ENCODE measurements around the gene INPP5D. TPM values are rescaled to one million over a fixed set of nuclear protein-coding genes. Genes with fewer than 3 reads are reported as not detected.

The INPP5D gene
- total and polyA plus RNA-seq, 4 donors, result 2.9 to 18.8 (median 6.6) TPM

GRCh38 chr2:233148354-233148753, 88.2 kb downstream of the INPP5D start:
- no peaks in the 10 kb centered on the region for H3K9me3 ChIP-seq (ENCODE audit: control insufficient read depth in 4 of 4, low read length in 3 of 4)
- no peaks in the 10 kb centered on the region for H3K27me3 ChIP-seq (ENCODE audit: control insufficient read depth in 4 of 4, insufficient read depth in 4 of 4, low read length in 3 of 4)
- H3K36me3 ChIP-seq (ENCODE audit: control insufficient read depth in 4 of 4, insufficient read depth in 3 of 4, low read depth in 1 of 4, low read length in 3 of 4), result peaks cover 0 to 8% (median 4%) of the 10 kb centered on the region in 4 donors
- WGBS, result 91% methylated on average over 10 of the region's 10 CpGs
- H3K9ac ChIP-seq (ENCODE audit: low read depth in 1 of 2, low read length in 2 of 2), result no peak overlapping the region
- no peak overlapping the region for H3K27ac ChIP-seq (ENCODE audit: low read depth in 1 of 2, low read length in 2 of 2)
- DNase-seq (ENCODE audit: low spot score), result no peak
- TF ChIP-seq REST (IDR thresholded peaks at IDR 0.05), result no peak
- no peak for TF ChIP-seq HNF4G (IDR thresholded peaks at IDR 0.05)
- no peak for TF ChIP-seq EGR1 (IDR thresholded peaks at IDR 0.05; ENCODE audit: low read depth in 2 of 2)
- no peak for TF ChIP-seq JUND (IDR thresholded peaks at IDR 0.05)
- no peak for TF ChIP-seq HNF4A (conservative IDR thresholded peaks at IDR 0.05)
- TF ChIP-seq GABPA (IDR thresholded peaks at IDR 0.05 in 1 of 2, conservative IDR thresholded peaks at IDR 0.05 in 1 of 2), result no peak
- no peak for TF ChIP-seq FOXA1 (IDR thresholded peaks at IDR 0.05)
- TF ChIP-seq ZBTB33 (IDR thresholded peaks at IDR 0.05), result no peak
- TF ChIP-seq RAD21 (IDR thresholded peaks at IDR 0.05), result no peak
- no peak for TF ChIP-seq SP1 (IDR thresholded peaks at IDR 0.05)
- TF ChIP-seq RXRA (IDR thresholded peaks at IDR 0.05), result no peak
- TF ChIP-seq YY1 (IDR thresholded peaks at IDR 0.05), result no peak
- no peak for TF ChIP-seq FOXA2 (IDR thresholded peaks at IDR 0.05)
- no peak for TF ChIP-seq NR2F2 (IDR thresholded peaks at IDR 0.05)
- TF ChIP-seq CTCF (IDR thresholded peaks at IDR 0.05; ENCODE audit: low read depth, low read length, missing input control), result no peak
- TF ChIP-seq TAF1 (conservative IDR thresholded peaks at IDR 0.05), result no peak
- no peak for TF ChIP-seq MAX (IDR thresholded peaks at IDR 0.05)
- no peak for TF ChIP-seq ATF3 (IDR thresholded peaks at IDR 0.05)
- H3K4me3 ChIP-seq (ENCODE audit: low read depth in 1 of 3, low read length in 3 of 3), result no peak overlapping the region
- no peaks in the 10 kb centered on the region for H3K4me1 ChIP-seq (ENCODE audit: control insufficient read depth in 4 of 4, insufficient read depth in 4 of 4, low read length in 3 of 4)

All from liver (tissue), 9 donors.